ENCODE data around the gene LNPEP. TPM values are rescaled to one million over a fixed set of nuclear protein-coding genes. Genes with fewer than 3 reads are reported as not detected.

The LNPEP gene
- total RNA-seq, 2 donors from 2014 or later, result 75.7 to 80.3 TPM

- no peaks in the 10 kb centered on the region for H3K9me3 Mint-ChIP-seq
- H3K27me3 Mint-ChIP-seq (ENCODE audit: low read depth), result no peaks in the 10 kb centered on the region
- H3K27ac Mint-ChIP-seq, result no peak overlapping the region
- no peak for ATAC-seq (replicated peaks in 1 of 2)
- H3K4me1 Mint-ChIP-seq (ENCODE audit: low read depth), result peaks cover 6% of the 10 kb centered on the region
- no peak for DNase-seq
- no peak overlapping the region for H3K4me3 Mint-ChIP-seq
- peaks cover 5 to 11% of the 10 kb centered on the region in 2 donors for H3K36me3 Mint-ChIP-seq (ENCODE audit: insufficient read depth in 2 of 2)
These were observed 64.5 kb downstream of the LNPEP start for GRCh38 chr5:97000391-97000790.

- no peak for ATAC-seq (replicated peaks in 1 of 2)
- H3K27ac Mint-ChIP-seq, result no peak overlapping the region
- no peaks in the 10 kb centered on the region for H3K9me3 Mint-ChIP-seq
- no peak overlapping the region for H3K4me3 Mint-ChIP-seq
- DNase-seq, result no peak
- H3K27me3 Mint-ChIP-seq (ENCODE audit: low read depth), result no peaks in the 10 kb centered on the region
- H3K36me3 Mint-ChIP-seq (ENCODE audit: insufficient read depth in 2 of 2), result peaks cover 5 to 13% of the 10 kb centered on the region in 2 donors
- H3K4me1 Mint-ChIP-seq (ENCODE audit: low read depth), result peaks cover 4% of the 10 kb centered on the region
These were observed 67.1 kb downstream of the LNPEP start for GRCh38 chr5:97002983-97003382.

- peak; percentile 93 to 94 for ATAC-seq (replicated peaks in 1 of 2)
- H3K27ac Mint-ChIP-seq, result peak overlapping the region; percentile 82
- peak overlapping the region; percentile 7 to 23 for H3K4me3 Mint-ChIP-seq
- H3K9me3 Mint-ChIP-seq, result no peaks in the 10 kb centered on the region
- H3K36me3 Mint-ChIP-seq (ENCODE audit: insufficient read depth in 2 of 2), result peaks cover 5 to 8% of the 10 kb centered on the region in 2 donors
- DNase-seq, result peak; percentile 5 to 35
- peaks cover 10% of the 10 kb centered on the region for H3K4me1 Mint-ChIP-seq (ENCODE audit: low read depth)
- no peaks in the 10 kb centered on the region for H3K27me3 Mint-ChIP-seq (ENCODE audit: low read depth)
These were observed 68.7 kb downstream of the LNPEP start for GRCh38 chr5:97004423-97005060.

- H3K36me3 Mint-ChIP-seq (ENCODE audit: insufficient read depth in 2 of 2), result peaks cover 6 to 10% of the 10 kb centered on the region in 2 donors
- H3K27me3 Mint-ChIP-seq (ENCODE audit: low read depth), result no peaks in the 10 kb centered on the region
- ATAC-seq (replicated peaks in 1 of 2) (no peak), DNase-seq (no peak)
- peak overlapping the region; percentile 48 for H3K27ac Mint-ChIP-seq
- H3K4me3 Mint-ChIP-seq, result no peak overlapping the region
- H3K9me3 Mint-ChIP-seq, result no peaks in the 10 kb centered on the region
- peaks cover 21% of the 10 kb centered on the region for H3K4me1 Mint-ChIP-seq (ENCODE audit: low read depth)
These were observed 70.7 kb downstream of the LNPEP start for GRCh38 chr5:97006454-97007060.

GRCh38 chr5:97009212-97009898 is 73.5 kb downstream of the LNPEP start:
- peak; percentile 41 to 56 for ATAC-seq (replicated peaks in 1 of 2)
- DNase-seq, result no peak
- Mint-ChIP-seq H3K9me3 (no peaks in the 10 kb centered on the region), H3K36me3 (ENCODE audit: insufficient read depth in 2 of 2) (peaks cover 9 to 10% of the 10 kb centered on the region in 2 donors), H3K27me3 (ENCODE audit: low read depth) (no peaks in the 10 kb centered on the region), H3K27ac (peak overlapping the region; percentile 75), H3K4me1 (ENCODE audit: low read depth) (peaks cover 21% of the 10 kb centered on the region), H3K4me3 (peak overlapping the region; percentile 42 to 68)

- Mint-ChIP-seq H3K4me1 (ENCODE audit: low read depth) (peaks cover 21% of the 10 kb centered on the region), H3K27me3 (ENCODE audit: low read depth) (no peaks in the 10 kb centered on the region), H3K4me3 (no peak overlapping the region), H3K27ac (peak overlapping the region; percentile 54), H3K36me3 (ENCODE audit: insufficient read depth in 2 of 2) (peaks cover 9 to 12% of the 10 kb centered on the region in 2 donors), H3K9me3 (no peaks in the 10 kb centered on the region)
- DNase-seq (no peak), ATAC-seq (replicated peaks in 1 of 2) (no peak)
These were observed 74.0 kb downstream of the LNPEP start for GRCh38 chr5:97009921-97010320.

GRCh38 chr5:97010606-97011005 is 74.7 kb downstream of the LNPEP start:
- H3K27ac Mint-ChIP-seq, result no peak overlapping the region
- H3K4me3 Mint-ChIP-seq, result no peak overlapping the region
- ATAC-seq (replicated peaks in 1 of 2) (no peak), DNase-seq (no peak)
- H3K9me3 Mint-ChIP-seq, result no peaks in the 10 kb centered on the region
- no peaks in the 10 kb centered on the region for H3K27me3 Mint-ChIP-seq (ENCODE audit: low read depth)
- peaks cover 21% of the 10 kb centered on the region for H3K4me1 Mint-ChIP-seq (ENCODE audit: low read depth)
- H3K36me3 Mint-ChIP-seq (ENCODE audit: insufficient read depth in 2 of 2), result peaks cover 9 to 18% of the 10 kb centered on the region in 2 donors

- peaks cover 9 to 18% of the 10 kb centered on the region in 2 donors for H3K36me3 Mint-ChIP-seq (ENCODE audit: insufficient read depth in 2 of 2)
- no peak overlapping the region for H3K4me3 Mint-ChIP-seq
- H3K4me1 Mint-ChIP-seq (ENCODE audit: low read depth), result peaks cover 21% of the 10 kb centered on the region
- H3K27me3 Mint-ChIP-seq (ENCODE audit: low read depth), result no peaks in the 10 kb centered on the region
- H3K27ac Mint-ChIP-seq, result no peak overlapping the region
- no peaks in the 10 kb centered on the region for H3K9me3 Mint-ChIP-seq
- DNase-seq, result no peak
- no peak for ATAC-seq (replicated peaks in 1 of 2)
These were observed 75.7 kb downstream of the LNPEP start for GRCh38 chr5:97011567-97011966.

GRCh38 chr5:97019435-97020117 is 83.7 kb downstream of the LNPEP start:
- Mint-ChIP-seq H3K27ac (no peak overlapping the region), H3K4me3 (no peak overlapping the region), H3K4me1 (ENCODE audit: low read depth) (peaks cover 17% of the 10 kb centered on the region), H3K9me3 (no peaks in the 10 kb centered on the region), H3K36me3 (ENCODE audit: insufficient read depth in 2 of 2) (peaks cover 6 to 28% of the 10 kb centered on the region in 2 donors), H3K27me3 (ENCODE audit: low read depth) (no peaks in the 10 kb centered on the region)
- no peak for ATAC-seq (replicated peaks in 1 of 2)
- no peak for DNase-seq

- Mint-ChIP-seq H3K27ac (no peak overlapping the region), H3K4me3 (no peak overlapping the region), H3K36me3 (ENCODE audit: insufficient read depth in 2 of 2) (peaks cover 8 to 23% of the 10 kb centered on the region in 2 donors), H3K27me3 (ENCODE audit: low read depth) (no peaks in the 10 kb centered on the region), H3K9me3 (no peaks in the 10 kb centered on the region), H3K4me1 (ENCODE audit: low read depth) (peaks cover 17% of the 10 kb centered on the region)
- DNase-seq, result no peak
- ATAC-seq (replicated peaks in 1 of 2), result no peak
These were observed 85.5 kb downstream of the LNPEP start for GRCh38 chr5:97021416-97021815.

- Mint-ChIP-seq H3K4me3 (no peak overlapping the region), H3K4me1 (ENCODE audit: low read depth) (peaks cover 17% of the 10 kb centered on the region), H3K27me3 (ENCODE audit: low read depth) (no peaks in the 10 kb centered on the region), H3K27ac (peak overlapping the region; percentile 38), H3K9me3 (no peaks in the 10 kb centered on the region), H3K36me3 (ENCODE audit: insufficient read depth in 2 of 2) (peaks cover 12 to 23% of the 10 kb centered on the region in 2 donors)
- DNase-seq, result no peak
- ATAC-seq (replicated peaks in 1 of 2), result peak; percentile 53 to 61
These were observed 87.0 kb downstream of the LNPEP start for GRCh38 chr5:97022898-97023297.

GRCh38 chr5:97026721-97027120 is 90.8 kb downstream of the LNPEP start:
- DNase-seq (no peak), ATAC-seq (replicated peaks in 1 of 2) (no peak)
- Mint-ChIP-seq H3K4me1 (ENCODE audit: low read depth) (peaks cover 20% of the 10 kb centered on the region), H3K9me3 (no peaks in the 10 kb centered on the region), H3K36me3 (ENCODE audit: insufficient read depth in 2 of 2) (peaks cover 13 to 39% of the 10 kb centered on the region in 2 donors), H3K27ac (no peak overlapping the region), H3K4me3 (no peak overlapping the region), H3K27me3 (ENCODE audit: low read depth) (no peaks in the 10 kb centered on the region)

GRCh38 chr5:97037819-97038218 is 101.9 kb downstream of the LNPEP start:
- no peaks in the 10 kb centered on the region for H3K27me3 Mint-ChIP-seq (ENCODE audit: low read depth)
- no peak overlapping the region for H3K4me3 Mint-ChIP-seq
- peak; percentile 76 to 90 for ATAC-seq (replicated peaks in 1 of 2)
- DNase-seq, result no peak
- H3K4me1 Mint-ChIP-seq (ENCODE audit: low read depth), result peaks cover 5% of the 10 kb centered on the region
- H3K36me3 Mint-ChIP-seq (ENCODE audit: insufficient read depth in 2 of 2), result peaks cover 0 to 3% of the 10 kb centered on the region in 2 donors
- H3K27ac Mint-ChIP-seq, result peak overlapping the region; percentile 77
- no peaks in the 10 kb centered on the region for H3K9me3 Mint-ChIP-seq

Data from activated T-cell treated with anti-CD3 and anti-CD28 coated beads, Interleukin-2, amount 50 U/mL, for 72 hours (primary cell).